ENCODE data around the gene TPM2.

The TPM2 gene

DNA sequence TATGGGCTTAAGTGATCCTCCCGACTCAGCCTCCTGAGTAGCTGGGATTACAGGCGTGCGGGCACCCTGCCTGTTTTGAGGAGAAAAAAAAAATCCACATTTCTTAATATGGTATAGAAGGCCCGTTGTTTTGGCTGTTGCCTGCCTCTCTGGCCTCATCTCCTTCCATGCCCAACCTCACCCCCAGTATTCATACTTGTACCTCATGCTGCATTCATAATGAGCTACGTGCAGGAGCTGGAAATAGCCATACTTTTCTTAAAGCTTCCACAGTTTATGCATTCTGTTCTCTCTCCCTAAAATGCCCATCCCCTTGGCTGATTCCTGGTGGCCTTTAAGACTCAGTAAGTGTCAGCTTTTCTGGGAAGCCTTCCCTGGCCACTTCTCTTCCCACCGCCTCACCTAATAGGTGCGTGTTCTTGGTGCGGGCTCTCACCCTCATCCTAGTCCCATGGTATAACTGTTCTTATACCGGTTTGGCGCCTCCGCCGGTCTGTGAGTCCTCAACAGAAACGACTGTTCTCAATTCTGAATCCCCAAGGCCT lies 2.1 kb upstream of the TPM2 start:
- DNase-seq = no peak

DNA sequence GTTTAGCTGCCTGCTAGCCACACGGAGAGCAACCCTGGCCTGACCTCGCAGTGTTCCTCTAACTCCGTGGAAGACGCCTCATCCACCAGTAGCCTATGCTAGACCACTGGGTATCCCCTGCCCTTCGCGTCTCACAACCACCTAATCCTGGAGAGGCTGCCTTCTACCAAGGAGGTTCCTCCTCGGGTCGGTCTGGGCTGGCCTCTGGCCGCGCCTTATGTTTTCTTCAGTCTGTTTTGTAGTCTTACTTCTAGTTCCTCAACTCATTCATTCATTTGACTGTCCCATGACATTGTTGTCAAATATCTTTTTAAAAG lies 1.6 kb upstream of the TPM2 start:
- no peak for DNase-seq

DNA sequence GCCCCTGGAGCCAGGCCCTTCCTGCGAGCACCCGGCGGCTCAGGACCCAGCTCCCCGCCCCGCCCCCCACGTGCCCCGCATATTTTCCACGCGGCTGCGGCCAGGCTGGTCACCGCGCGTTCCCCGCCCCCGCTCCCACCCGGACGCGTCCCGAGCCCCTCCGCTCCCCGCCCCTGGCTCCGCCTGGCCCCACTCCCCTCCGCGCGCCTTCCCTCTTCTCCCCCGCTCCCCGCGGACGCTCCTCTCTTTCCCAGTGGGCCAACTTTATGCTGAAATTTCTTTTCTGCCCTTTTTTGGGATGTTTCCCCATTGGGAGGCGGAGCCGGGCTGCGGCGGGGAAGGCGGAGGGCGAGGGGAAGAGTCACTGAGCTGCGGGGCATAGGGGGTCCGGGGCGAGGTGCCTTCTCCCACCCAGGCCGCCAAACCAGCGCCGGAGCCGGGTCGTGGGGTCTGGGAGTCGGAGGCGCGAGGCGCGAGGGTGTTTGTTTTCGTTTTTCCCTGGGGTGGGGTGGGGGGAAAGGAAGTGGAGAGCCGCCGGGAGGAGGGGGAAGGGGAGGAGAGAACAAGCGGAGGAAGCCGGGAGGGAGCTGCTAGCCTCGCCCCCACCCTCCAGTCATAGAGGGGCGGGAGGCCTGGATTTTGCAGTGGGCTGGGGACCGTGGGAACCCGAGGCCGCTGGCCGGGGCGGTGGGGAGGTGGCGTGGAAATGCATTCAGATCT lies 1.0 kb upstream of the TPM2 start:
- peak; percentile 35 for DNase-seq

DNA sequence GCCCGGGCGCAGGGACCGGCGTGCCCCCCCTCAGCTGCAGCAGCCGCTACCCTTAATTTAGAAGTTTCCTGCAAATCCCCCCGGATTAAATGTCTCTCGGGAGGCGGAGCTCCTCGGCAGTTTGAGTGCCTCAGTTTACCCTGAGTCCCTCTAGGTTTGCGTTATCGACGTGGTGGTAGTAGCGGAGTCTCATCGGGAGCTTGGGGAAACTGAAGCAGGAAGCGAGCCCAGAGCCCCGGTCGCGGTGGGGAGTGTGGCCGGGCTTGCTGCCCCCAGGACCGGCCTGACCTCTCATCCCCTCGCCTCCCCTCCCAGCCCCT lies 529 bp upstream of the TPM2 start:
- DNase-seq = no peak

DNA sequence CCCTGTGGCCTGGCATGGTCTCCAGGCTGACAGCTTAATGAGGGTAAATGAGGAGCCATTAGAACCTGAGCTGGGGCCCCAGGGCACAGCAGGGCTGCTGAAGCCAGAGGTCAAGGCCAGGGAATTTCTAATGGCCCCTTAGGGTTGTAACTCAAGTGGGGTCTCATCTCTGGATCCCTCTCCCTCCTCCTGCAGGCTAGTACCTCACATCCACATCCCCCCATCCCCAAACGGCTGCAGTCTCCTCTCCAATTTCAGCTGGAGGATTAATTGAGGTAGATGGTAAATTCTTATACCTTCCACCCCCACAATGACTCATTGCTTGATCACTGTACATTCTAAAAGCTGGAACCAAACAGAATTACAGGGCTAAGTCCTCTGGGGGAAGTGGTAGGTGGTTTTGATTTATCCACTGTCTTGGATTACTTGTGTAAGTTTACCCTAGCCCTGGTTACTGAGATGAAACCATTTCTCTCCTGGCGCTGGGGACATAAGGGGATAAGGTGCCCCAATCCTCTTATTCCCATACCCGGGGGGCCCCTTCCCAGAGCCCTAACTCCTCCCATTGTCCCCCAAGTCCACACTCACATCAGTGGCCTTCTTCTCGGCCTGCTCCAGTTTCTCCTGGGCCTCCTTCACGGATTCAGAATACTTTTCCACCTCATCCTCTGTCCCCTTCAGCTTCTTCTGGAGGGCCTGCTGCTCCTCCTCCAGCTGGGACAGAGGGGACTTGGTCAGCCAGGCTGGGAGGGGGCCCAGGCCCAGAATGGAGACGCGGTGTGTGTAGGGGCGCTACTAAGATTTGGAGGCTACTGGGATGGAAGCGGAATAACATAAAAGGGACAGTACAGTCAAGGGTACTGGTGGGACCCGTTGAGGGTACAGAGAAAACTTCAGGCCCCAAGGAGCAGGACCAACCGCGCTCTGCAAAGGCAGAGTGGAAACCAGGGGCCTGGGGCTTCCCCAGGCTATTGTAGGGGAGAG lies 875 bp downstream of the TPM2 start:
- no peak for DNase-seq

- DNase-seq = no peak
Measured at GRCh38 chr9:35687972-35688557, 1.7 kb downstream of the TPM2 start.

- DNase-seq = no peak
Measured at GRCh38 chr9:35687306-35687705, 2.4 kb downstream of the TPM2 start.

- no peak for DNase-seq
Measured at GRCh38 chr9:35686222-35687203, 3.2 kb downstream of the TPM2 start.

- no peak for DNase-seq
Measured at GRCh38 chr9:35685506-35685905, 4.2 kb downstream of the TPM2 start.

DNA sequence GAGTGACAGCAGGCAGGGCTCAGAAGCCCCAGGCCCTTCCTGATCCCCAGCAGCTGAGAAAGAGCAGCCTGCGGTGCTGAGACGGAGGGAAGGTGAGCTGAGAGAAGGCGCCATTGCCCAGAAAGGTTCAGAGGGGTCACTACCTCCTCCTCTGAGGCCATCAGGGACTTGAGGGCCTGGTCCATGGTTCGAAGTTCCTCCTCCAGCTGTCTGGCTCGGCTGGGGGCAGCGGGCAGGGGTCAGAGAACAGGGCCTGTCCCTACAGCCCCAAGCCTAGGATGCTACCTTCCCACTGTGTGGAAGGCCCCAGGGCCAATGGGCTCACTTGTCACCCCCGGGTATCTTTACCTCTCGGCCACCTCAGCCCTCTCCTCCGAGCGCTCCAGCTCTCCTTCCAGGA lies 4.8 kb downstream of the TPM2 start:
- no peak for DNase-seq

DNA sequence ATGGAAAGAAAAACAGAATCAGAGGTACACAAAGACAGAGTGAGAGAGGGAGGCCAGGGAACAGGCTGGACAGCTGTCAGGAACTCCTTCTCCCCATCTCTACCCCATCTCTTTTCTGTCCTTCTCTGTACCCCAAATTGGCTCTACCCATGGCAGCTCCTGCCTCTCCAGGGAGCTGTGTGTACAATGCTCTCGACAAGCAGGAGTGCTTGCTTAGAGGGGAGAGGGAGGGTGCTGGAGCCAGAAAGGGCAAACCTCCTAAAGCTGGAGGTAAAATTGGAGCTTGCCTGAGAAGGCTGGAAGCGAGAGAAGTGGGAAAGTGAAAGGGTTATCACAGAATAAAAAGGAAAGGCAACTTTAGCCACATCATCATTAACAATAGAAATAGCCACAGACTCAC lies 6.4 kb downstream of the TPM2 start:
- DNase-seq = no peak

GRCh38 chr9:35682520-35683315 lies 7.0 kb downstream of the TPM2 start:
- DNase-seq = no peak

DNA sequence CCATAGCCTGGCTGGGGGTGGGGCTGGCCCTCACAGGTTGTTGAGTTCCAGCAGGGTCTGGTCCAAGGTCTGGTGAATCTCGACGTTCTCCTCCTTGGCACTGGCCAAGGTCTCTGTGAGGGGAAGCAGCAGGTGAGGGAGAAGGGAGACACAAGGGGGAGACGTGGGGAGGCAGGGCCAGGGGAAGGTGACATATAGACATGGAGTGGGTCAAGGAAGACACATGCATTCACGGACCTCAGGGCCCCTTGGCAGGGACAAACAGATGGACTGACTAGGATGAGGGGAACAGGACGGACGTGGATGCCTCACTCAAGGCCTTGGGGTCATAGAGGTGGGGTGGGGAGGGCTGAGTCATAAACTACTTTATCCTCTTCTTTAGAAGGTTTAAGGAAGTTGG lies 7.7 kb downstream of the TPM2 start:
- no peak for DNase-seq

DNA sequence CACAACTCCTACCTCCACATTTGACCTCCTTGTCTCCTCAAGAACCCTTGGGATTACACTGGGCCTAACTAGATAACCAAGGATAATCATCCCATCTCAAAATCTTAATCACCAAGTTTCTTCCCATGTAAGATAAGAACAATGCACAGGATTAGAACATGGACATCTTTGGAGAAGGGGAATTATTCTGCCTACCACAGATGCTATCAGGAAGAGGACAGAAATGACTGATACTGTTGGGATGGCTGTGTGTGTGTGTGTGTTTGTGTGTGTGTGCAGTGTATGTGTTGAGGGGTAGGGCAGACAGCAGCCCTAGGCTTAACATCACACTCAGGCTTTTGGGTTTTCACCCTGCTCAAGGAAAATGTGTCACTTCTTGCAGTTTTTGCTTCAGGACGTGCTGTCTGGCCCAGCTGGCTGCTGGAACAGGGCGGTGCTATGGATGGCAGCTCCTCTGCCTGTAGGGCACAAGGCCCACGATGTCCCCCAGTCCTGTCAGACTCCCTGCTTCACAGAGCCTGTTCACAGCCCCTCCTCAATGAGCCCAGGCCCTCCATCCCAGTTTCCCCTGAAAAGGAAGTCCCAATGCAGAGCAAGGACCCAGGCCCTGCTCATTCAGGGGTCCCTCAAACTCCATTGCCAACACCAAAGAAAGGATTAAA lies 8.3 kb downstream of the TPM2 start:
- DNase-seq = no peak

- DNase-seq = no peak
Measured at GRCh38 chr9:35680331-35681105, 9.2 kb downstream of the TPM2 start.

- no peak for DNase-seq
Measured at GRCh38 chr9:35679766-35680330, 9.9 kb downstream of the TPM2 start.

DNA sequence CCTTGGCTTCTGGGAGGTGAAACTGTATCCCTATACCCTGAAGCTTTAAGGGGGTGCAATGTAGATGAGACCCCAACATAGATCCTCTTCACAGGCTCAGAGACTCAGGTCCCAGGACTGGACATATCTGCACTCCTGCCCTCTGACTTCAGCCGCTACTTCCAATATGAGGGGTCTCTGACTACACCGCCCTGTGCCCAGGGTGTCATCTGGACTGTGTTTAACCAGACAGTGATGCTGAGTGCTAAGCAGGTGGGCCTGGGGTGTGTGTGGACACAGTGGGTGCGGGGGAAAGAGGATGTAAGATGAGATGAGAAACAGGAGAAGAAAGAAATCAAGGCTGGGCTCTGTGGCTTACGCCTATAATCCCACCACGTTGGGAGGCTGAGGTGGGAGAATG lies 10.6 kb downstream of the TPM2 start:
- DNase-seq = no peak

- DNase-seq = no peak
Measured at GRCh38 chr9:35675732-35676392, 13.9 kb downstream of the TPM2 start.

- DNase-seq = no peak
Measured at GRCh38 chr9:35675204-35675603, 14.5 kb downstream of the TPM2 start.

DNA sequence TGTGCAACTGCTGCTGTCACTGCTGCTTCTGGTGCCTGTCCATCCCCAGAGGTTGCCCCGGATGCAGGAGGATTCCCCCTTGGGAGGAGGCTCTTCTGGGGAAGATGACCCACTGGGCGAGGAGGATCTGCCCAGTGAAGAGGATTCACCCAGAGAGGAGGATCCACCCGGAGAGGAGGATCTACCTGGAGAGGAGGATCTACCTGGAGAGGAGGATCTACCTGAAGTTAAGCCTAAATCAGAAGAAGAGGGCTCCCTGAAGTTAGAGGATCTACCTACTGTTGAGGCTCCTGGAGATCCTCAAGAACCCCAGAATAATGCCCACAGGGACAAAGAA lies 15.7 kb downstream of the TPM2 start:
- no peak for DNase-seq
